ENCODE results near the gene SCO1. TPM values are rescaled to one million over a fixed set of nuclear protein-coding genes. Genes with fewer than 3 reads are reported as not detected.
A peak's percentile ranks its signal among the peaks of the same experiment; 100 is the strongest.

The SCO1 gene
- total and polyA plus RNA-seq, 10 of the 15 experiments (the other 5 are each of a cell fraction or from before 2014, with no cell fraction given), result 8.2 to 73.0 (median 37.1) TPM

DNA sequence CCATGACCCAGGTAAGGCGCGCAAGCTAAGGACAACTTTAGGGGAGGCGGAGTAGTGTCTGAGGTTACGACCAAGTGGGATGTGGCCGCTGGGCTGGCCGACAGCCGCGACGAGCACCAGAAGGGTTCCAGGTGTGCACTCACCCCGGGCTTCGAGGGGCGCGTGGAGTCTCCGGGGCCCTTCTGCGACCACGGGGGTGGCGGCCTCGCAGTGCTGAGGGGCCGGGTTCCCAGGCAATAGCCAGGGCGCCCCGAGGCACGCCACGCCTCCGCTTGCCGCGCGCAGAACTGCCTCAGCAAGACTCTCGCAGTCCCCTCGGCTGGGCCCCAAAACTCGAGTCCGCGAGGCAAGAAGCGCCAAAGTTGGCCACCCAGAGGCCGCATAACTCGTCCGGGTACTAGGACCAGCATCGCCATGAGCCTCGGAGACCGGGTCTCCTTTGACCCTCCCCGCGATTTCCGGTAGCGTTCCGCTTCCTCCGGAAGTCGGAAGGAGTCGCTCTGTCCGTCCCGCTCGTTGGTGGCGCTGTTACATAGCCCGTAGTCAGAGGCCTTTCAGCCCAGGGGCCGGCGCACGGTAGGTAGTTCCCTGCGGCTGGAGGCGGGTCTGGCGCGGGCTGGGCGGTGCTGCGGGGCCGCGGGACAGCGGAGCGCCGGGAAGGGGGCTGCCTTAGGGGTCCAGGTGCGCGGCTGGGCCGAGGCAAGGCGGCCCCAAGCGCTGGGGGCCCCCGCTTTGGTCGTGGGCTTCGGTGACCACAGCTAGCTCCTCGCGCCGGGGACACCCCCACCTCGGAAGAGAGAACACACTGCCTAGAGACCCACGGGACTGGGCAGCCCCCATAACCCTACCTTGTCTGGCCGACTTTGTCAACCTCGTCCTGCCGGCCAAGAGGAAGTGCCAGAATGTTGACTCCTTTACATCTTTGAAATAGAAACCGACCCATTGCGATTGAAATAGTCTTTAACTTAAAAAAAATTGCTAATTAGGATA lies at the start of gene SCO1, which contains the start of gene ADPRM (continued):
- TF ChIP-seq, protein P1, sequence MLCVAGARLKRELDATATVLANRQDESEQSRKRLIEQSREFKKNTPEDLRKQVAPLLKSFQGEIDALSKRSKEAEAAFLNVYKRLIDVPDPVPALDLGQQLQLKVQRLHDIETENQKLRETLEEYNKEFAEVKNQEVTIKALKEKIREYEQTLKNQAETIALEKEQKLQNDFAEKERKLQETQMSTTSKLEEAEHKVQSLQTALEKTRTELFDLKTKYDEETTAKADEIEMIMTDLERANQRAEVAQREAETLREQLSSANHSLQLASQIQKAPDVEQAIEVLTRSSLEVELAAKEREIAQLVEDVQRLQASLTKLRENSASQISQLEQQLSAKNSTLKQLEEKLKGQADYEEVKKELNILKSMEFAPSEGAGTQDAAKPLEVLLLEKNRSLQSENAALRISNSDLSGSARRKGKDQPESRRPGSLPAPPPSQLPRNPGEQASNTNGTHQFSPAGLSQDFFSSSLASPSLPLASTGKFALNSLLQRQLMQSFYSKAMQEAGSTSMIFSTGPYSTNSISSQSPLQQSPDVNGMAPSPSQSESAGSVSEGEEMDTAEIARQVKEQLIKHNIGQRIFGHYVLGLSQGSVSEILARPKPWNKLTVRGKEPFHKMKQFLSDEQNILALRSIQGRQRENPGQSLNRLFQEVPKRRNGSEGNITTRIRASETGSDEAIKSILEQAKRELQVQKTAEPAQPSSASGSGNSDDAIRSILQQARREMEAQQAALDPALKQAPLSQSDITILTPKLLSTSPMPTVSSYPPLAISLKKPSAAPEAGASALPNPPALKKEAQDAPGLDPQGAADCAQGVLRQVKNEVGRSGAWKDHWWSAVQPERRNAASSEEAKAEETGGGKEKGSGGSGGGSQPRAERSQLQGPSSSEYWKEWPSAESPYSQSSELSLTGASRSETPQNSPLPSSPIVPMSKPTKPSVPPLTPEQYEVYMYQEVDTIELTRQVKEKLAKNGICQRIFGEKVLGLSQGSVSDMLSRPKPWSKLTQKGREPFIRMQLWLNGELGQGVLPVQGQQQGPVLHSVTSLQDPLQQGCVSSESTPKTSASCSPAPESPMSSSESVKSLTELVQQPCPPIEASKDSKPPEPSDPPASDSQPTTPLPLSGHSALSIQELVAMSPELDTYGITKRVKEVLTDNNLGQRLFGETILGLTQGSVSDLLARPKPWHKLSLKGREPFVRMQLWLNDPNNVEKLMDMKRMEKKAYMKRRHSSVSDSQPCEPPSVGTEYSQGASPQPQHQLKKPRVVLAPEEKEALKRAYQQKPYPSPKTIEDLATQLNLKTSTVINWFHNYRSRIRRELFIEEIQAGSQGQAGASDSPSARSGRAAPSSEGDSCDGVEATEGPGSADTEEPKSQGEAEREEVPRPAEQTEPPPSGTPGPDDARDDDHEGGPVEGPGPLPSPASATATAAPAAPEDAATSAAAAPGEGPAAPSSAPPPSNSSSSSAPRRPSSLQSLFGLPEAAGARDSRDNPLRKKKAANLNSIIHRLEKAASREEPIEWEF (IDR thresholded peaks at IDR 0.05; ENCODE audit: insufficient replicate concordance, low read depth, low read length), result no peak
- TF ChIP-seq, protein P2, sequence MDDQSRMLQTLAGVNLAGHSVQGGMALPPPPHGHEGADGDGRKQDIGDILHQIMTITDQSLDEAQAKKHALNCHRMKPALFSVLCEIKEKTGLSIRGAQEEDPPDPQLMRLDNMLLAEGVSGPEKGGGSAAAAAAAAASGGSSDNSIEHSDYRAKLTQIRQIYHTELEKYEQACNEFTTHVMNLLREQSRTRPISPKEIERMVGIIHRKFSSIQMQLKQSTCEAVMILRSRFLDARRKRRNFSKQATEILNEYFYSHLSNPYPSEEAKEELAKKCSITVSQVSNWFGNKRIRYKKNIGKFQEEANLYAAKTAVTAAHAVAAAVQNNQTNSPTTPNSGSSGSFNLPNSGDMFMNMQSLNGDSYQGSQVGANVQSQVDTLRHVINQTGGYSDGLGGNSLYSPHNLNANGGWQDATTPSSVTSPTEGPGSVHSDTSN (IDR thresholded peaks at IDR 0.05; ENCODE audit: insufficient replicate concordance, low read depth, low read length), result no peak
- TF ChIP-seq CHD4 (IDR thresholded peaks at IDR 0.05) (no peak), IRF4 (IDR thresholded peaks at IDR 0.05; ENCODE audit: low read depth, low read length) (no peak), EZH2 (IDR thresholded peaks at IDR 0.05; ENCODE audit: borderline replicate concordance, control insufficient read depth, low read depth, low read length) (no peak), NBN (IDR thresholded peaks at IDR 0.05) (peak; percentile 46; the same call in 1 of the 2 replicates), DPF2 (IDR thresholded peaks at IDR 0.05) (peak; percentile 83), POLR2AphosphoS5 (IDR thresholded peaks at IDR 0.05; ENCODE audit: low read length) (peak; percentile 96), CREB1 (IDR thresholded peaks at IDR 0.05; ENCODE audit: low read depth) (peak; percentile 73), POLR2AphosphoS2 (IDR thresholded peaks at IDR 0.05; ENCODE audit: low read depth, low read length) (peak; percentile 95), HCFC1 (IDR thresholded peaks at IDR 0.05; ENCODE audit: low read length) (peak; percentile 71), SMARCA5 (IDR thresholded peaks at IDR 0.05) (peak; percentile 64; the same call in 1 of the 2 replicates), STAT3 (IDR thresholded peaks at IDR 0.05; ENCODE audit: low read depth, low read length) (no peak), RAD51 (IDR thresholded peaks at IDR 0.05) (no peak), CBX5 (IDR thresholded peaks at IDR 0.05; ENCODE audit: low read depth) (peak; percentile 77; the same call in 1 of the 2 replicates), TCF7 (IDR thresholded peaks at IDR 0.05; ENCODE audit: borderline replicate concordance) (no peak)
- TF ChIP-seq, protein P3, sequence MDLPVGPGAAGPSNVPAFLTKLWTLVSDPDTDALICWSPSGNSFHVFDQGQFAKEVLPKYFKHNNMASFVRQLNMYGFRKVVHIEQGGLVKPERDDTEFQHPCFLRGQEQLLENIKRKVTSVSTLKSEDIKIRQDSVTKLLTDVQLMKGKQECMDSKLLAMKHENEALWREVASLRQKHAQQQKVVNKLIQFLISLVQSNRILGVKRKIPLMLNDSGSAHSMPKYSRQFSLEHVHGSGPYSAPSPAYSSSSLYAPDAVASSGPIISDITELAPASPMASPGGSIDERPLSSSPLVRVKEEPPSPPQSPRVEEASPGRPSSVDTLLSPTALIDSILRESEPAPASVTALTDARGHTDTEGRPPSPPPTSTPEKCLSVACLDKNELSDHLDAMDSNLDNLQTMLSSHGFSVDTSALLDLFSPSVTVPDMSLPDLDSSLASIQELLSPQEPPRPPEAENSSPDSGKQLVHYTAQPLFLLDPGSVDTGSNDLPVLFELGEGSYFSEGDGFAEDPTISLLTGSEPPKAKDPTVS (IDR thresholded peaks at IDR 0.05; ENCODE audit: low read depth, low read length), result no peak
- TF ChIP-seq, protein P4, sequence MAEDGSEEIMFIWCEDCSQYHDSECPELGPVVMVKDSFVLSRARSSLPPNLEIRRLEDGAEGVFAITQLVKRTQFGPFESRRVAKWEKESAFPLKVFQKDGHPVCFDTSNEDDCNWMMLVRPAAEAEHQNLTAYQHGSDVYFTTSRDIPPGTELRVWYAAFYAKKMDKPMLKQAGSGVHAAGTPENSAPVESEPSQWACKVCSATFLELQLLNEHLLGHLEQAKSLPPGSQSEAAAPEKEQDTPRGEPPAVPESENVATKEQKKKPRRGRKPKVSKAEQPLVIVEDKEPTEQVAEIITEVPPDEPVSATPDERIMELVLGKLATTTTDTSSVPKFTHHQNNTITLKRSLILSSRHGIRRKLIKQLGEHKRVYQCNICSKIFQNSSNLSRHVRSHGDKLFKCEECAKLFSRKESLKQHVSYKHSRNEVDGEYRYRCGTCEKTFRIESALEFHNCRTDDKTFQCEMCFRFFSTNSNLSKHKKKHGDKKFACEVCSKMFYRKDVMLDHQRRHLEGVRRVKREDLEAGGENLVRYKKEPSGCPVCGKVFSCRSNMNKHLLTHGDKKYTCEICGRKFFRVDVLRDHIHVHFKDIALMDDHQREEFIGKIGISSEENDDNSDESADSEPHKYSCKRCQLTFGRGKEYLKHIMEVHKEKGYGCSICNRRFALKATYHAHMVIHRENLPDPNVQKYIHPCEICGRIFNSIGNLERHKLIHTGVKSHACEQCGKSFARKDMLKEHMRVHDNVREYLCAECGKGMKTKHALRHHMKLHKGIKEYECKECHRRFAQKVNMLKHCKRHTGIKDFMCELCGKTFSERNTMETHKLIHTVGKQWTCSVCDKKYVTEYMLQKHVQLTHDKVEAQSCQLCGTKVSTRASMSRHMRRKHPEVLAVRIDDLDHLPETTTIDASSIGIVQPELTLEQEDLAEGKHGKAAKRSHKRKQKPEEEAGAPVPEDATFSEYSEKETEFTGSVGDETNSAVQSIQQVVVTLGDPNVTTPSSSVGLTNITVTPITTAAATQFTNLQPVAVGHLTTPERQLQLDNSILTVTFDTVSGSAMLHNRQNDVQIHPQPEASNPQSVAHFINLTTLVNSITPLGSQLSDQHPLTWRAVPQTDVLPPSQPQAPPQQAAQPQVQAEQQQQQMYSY (CRISPR knock-in tag; IDR thresholded peaks at IDR 0.05), result no peak

Data from GM12878 (cell line).